ENCODE results near the gene BID. TPM values are rescaled to one million over a fixed set of nuclear protein-coding genes. Genes with fewer than 3 reads are reported as not detected.

Gene BID
- total and polyA plus RNA-seq, 4 donors: 13.1 to 179 (median 37.5) TPM

GRCh38 chr22:17817511-17818065 lies 43.3 kb upstream of the BID start:
- Histone ChIP-seq H3K9ac (ENCODE audit: insufficient read depth in 1 of 2, low read length in 2 of 2) (no peak overlapping the region), H3K27ac (ENCODE audit: low read depth in 1 of 2, low read length in 1 of 2) (no peak overlapping the region), H3K36me3 (ENCODE audit: control insufficient read depth in 4 of 4, insufficient read depth in 4 of 4, low read length in 4 of 4) (peaks cover 4 to 26% (median 17%) of the 10 kb centered on the region in 4 donors), H3K4me3 (no peak overlapping the region), H3K4me1 (ENCODE audit: control insufficient read depth in 5 of 5, insufficient read depth in 5 of 5, low read length in 5 of 5) (no peaks in the 10 kb centered on the region), H3K9me3 (ENCODE audit: control insufficient read depth in 4 of 4, insufficient read depth in 3 of 4, low read length in 3 of 4) (no peaks in the 10 kb centered on the region), H3K27me3 (ENCODE audit: control insufficient read depth in 3 of 3, insufficient read depth in 3 of 3, low read length in 2 of 3) (no peaks in the 10 kb centered on the region)
- ATAC-seq (ENCODE audit: insufficient read depth, low FRiP score) (no peak), DNase-seq (no peak)
- WGBS, 2 donors: 96% methylated on average over 33 of the region's 33 CpGs
- TF ChIP-seq CTCF (IDR thresholded peaks at IDR 0.05; ENCODE audit: control extremely low read depth, extremely low read depth): no peak

- DNase-seq (no peak), ATAC-seq (ENCODE audit: insufficient read depth, low FRiP score) (no peak)
- 94 to 97% methylated on average over 21 of the region's 21 CpGs for whole genome bisulfite sequencing, 2 donors
- H3K4me3 ChIP-seq: no peak overlapping the region
- H3K27me3 ChIP-seq (ENCODE audit: control insufficient read depth in 3 of 3, insufficient read depth in 3 of 3, low read length in 2 of 3): no peaks in the 10 kb centered on the region
- H3K27ac ChIP-seq (ENCODE audit: low read depth in 1 of 2, low read length in 1 of 2): no peak overlapping the region
- H3K36me3 ChIP-seq (ENCODE audit: control insufficient read depth in 4 of 4, insufficient read depth in 4 of 4, low read length in 4 of 4): peaks cover 4 to 24% (median 16%) of the 10 kb centered on the region in 4 donors
- H3K9me3 ChIP-seq (ENCODE audit: control insufficient read depth in 4 of 4, insufficient read depth in 3 of 4, low read length in 3 of 4): no peaks in the 10 kb centered on the region
- TF ChIP-seq CTCF (IDR thresholded peaks at IDR 0.05; ENCODE audit: control extremely low read depth, extremely low read depth): no peak
- no peaks in the 10 kb centered on the region for H3K4me1 ChIP-seq (ENCODE audit: control insufficient read depth in 5 of 5, insufficient read depth in 5 of 5, low read length in 5 of 5)
- no peak overlapping the region for H3K9ac ChIP-seq (ENCODE audit: insufficient read depth in 1 of 2, low read length in 2 of 2)
Observed at GRCh38 chr22:17817079-17817478, 42.8 kb upstream of the BID start.

- no peak for TF ChIP-seq CTCF (IDR thresholded peaks at IDR 0.05; ENCODE audit: control extremely low read depth, extremely low read depth)
- Histone ChIP-seq H3K9ac (ENCODE audit: insufficient read depth in 1 of 2, low read length in 2 of 2) (no peak overlapping the region), H3K4me1 (ENCODE audit: control insufficient read depth in 5 of 5, insufficient read depth in 5 of 5, low read length in 5 of 5) (no peaks in the 10 kb centered on the region), H3K27me3 (ENCODE audit: control insufficient read depth in 3 of 3, insufficient read depth in 3 of 3, low read length in 2 of 3) (no peaks in the 10 kb centered on the region), H3K9me3 (ENCODE audit: control insufficient read depth in 4 of 4, insufficient read depth in 3 of 4, low read length in 3 of 4) (no peaks in the 10 kb centered on the region), H3K36me3 (ENCODE audit: control insufficient read depth in 4 of 4, insufficient read depth in 4 of 4, low read length in 4 of 4) (peaks cover 4 to 23% (median 16%) of the 10 kb centered on the region in 4 donors), H3K4me3 (no peak overlapping the region), H3K27ac (ENCODE audit: low read depth in 1 of 2, low read length in 1 of 2) (no peak overlapping the region)
- DNase-seq (no peak), ATAC-seq (ENCODE audit: insufficient read depth, low FRiP score) (no peak)
- WGBS, 2 donors: 90 to 96% methylated on average over 14 of the region's 14 CpGs
Observed at GRCh38 chr22:17816649-17817048, 42.4 kb upstream of the BID start.

- Histone ChIP-seq H3K4me1 (ENCODE audit: control insufficient read depth in 5 of 5, insufficient read depth in 5 of 5, low read length in 5 of 5) (no peaks in the 10 kb centered on the region), H3K27ac (ENCODE audit: low read depth in 1 of 2, low read length in 1 of 2) (no peak overlapping the region), H3K9me3 (ENCODE audit: control insufficient read depth in 4 of 4, insufficient read depth in 3 of 4, low read length in 3 of 4) (no peaks in the 10 kb centered on the region), H3K9ac (ENCODE audit: insufficient read depth in 1 of 2, low read length in 2 of 2) (no peak overlapping the region), H3K4me3 (no peak overlapping the region), H3K27me3 (ENCODE audit: control insufficient read depth in 3 of 3, insufficient read depth in 3 of 3, low read length in 2 of 3) (no peaks in the 10 kb centered on the region), H3K36me3 (ENCODE audit: control insufficient read depth in 4 of 4, insufficient read depth in 4 of 4, low read length in 4 of 4) (peaks cover 4 to 22% (median 16%) of the 10 kb centered on the region in 4 donors)
- no peak for TF ChIP-seq CTCF (IDR thresholded peaks at IDR 0.05; ENCODE audit: control extremely low read depth, extremely low read depth)
- WGBS, 2 donors: 94% methylated on average over 15 of the region's 15 CpGs
- DNase-seq: no peak
- no peak for ATAC-seq (ENCODE audit: insufficient read depth, low FRiP score)
Observed at GRCh38 chr22:17815703-17816254, 41.5 kb upstream of the BID start.

Data from lung (tissue), 12 donors.